Measurements from ENCODE around the gene SNED1. TPM values are rescaled to one million over a fixed set of nuclear protein-coding genes. Genes with fewer than 3 reads are reported as not detected.

Gene SNED1
- total RNA-seq, 4 donors from 2014 or later: 9.0 to 18.4 (median 17.1) TPM

GRCh38 chr2:241009601-241010530 is 11.4 kb downstream of the SNED1 start:
- peak; percentile 28 to 87 for DNase-seq (ENCODE audit: low spot score in 2 of 2)
- intact Hi-C loops (cut with DNase I; ENCODE audit: low total_unique reads): no loop called here
- no peak overlapping the region for H3K4me3 ChIP-seq (ENCODE audit: low read depth, poor library complexity, severe bottlenecking)
- TF ChIP-seq CTCF (IDR thresholded peaks at IDR 0.05) (no peak), POLR2A (IDR thresholded peaks at IDR 0.05) (no peak)
- WGBS, 2 donors: 3% methylated on average over 26 to 27 of the region's 28 CpGs

GRCh38 chr2:241010531-241011295 is 12.3 kb downstream of the SNED1 start:
- no peak overlapping the region for H3K4me3 ChIP-seq (ENCODE audit: low read depth, poor library complexity, severe bottlenecking)
- 77 to 83% methylated on average over 9 to 12 of the region's 12 CpGs for WGBS, 2 donors
- TF ChIP-seq CTCF (IDR thresholded peaks at IDR 0.05) (no peak), POLR2A (IDR thresholded peaks at IDR 0.05) (no peak)
- peak; percentile 11 to 82 for DNase-seq (ENCODE audit: low spot score in 2 of 2)
- intact Hi-C loops (cut with DNase I; ENCODE audit: low total_unique reads): no loop called here

GRCh38 chr2:241011296-241011600 is 12.8 kb downstream of the SNED1 start:
- intact Hi-C loops (cut with DNase I; ENCODE audit: low total_unique reads): no loop called here
- peak; percentile 9 to 65 for DNase-seq (ENCODE audit: low spot score in 2 of 2)
- TF ChIP-seq POLR2A (IDR thresholded peaks at IDR 0.05) (no peak), CTCF (IDR thresholded peaks at IDR 0.05) (no peak)
- 75 to 85% methylated on average over 8 to 9 of the region's 9 CpGs for WGBS, 2 donors
- H3K4me3 ChIP-seq (ENCODE audit: low read depth, poor library complexity, severe bottlenecking): no peak overlapping the region

GRCh38 chr2:241011751-241012510 is 13.5 kb downstream of the SNED1 start:
- DNase-seq (ENCODE audit: low spot score in 2 of 2): peak; percentile 8 to 79
- intact Hi-C loops (cut with DNase I; ENCODE audit: low total_unique reads): no loop called here
- 52 to 65% methylated on average over 29 of the region's 29 CpGs for WGBS, 2 donors
- no peak for TF ChIP-seq CTCF (IDR thresholded peaks at IDR 0.05)
- no peak for TF ChIP-seq POLR2A (IDR thresholded peaks at IDR 0.05)
- no peak overlapping the region for H3K4me3 ChIP-seq (ENCODE audit: low read depth, poor library complexity, severe bottlenecking)

GRCh38 chr2:241014224-241014623 is 15.8 kb downstream of the SNED1 start:
- no peak overlapping the region for H3K4me3 ChIP-seq (ENCODE audit: low read depth, poor library complexity, severe bottlenecking)
- DNase-seq (ENCODE audit: low spot score in 2 of 2): peak; percentile 8 to 18
- TF ChIP-seq POLR2A (IDR thresholded peaks at IDR 0.05) (no peak), CTCF (IDR thresholded peaks at IDR 0.05) (no peak)
- WGBS, 2 donors: 90 to 95% methylated on average over 5 to 6 of the region's 6 CpGs
- intact Hi-C loops (cut with DNase I; ENCODE audit: low total_unique reads): no loop called here

Data from lower leg skin (tissue), 4 donors.